Prostate gland (tissue), 2 donors: ENCODE measurements around the gene EIPR1. TPM values are rescaled to one million over a fixed set of nuclear protein-coding genes. Genes with fewer than 3 reads are reported as not detected.

Experiments used
- DNase-seq: peaks from one replicate; pipeline ENCODE4 v3.0.0-alpha.2; 2019; ENCODE audit warnings: low spot score
- H3K27ac ChIP-seq, 2 donors: fragments of 200-600 bp; sonication (generic); 2 replicates each; pipeline ENCODE4 v1.5.1; 2017 to 2019
- H3K27me3 ChIP-seq: fragments of 200-600 bp; sonication (generic); replicated peaks from 2 replicates; pipeline ENCODE4 v1.5.1; 2019; ENCODE audit not compliant: insufficient read depth
- H3K36me3 ChIP-seq, 2 donors: fragments of 200-600 bp; sonication (generic); 1 replicate in 1 of 2; 2 replicates in 1 of 2; pipeline versions ENCODE4 v1.5.1 to v1.8.1; 2017 to 2019
- H3K4me1 ChIP-seq: fragments of 200-600 bp; sonication (generic); replicated peaks from 2 replicates; pipeline ENCODE4 v1.5.1; 2019
- H3K4me3 ChIP-seq, 2 donors: fragments of 200-600 bp; sonication (generic); 2 replicates each; pipeline ENCODE4 v1.5.1; 2017 to 2019
- H3K9me3 ChIP-seq: fragments of 200-600 bp; sonication (generic); 2 replicates; pipeline ENCODE4 v1.5.1; 2017
- POLR2A ChIP-seq: fragments of 450-650 bp; IDR thresholded peaks from one replicate; pipeline ENCODE4 v1.6.1; 2016; ENCODE audit warnings: antibody characterized with exemption, mild to moderate bottlenecking
- POLR2AphosphoS5 ChIP-seq: sonication (generic); formaldehyde crosslinking; IDR thresholded peaks from one replicate; pipeline ENCODE4 v1.6.1; 2017; ENCODE audit warnings: antibody characterized with exemption
- WGBS: methylation state at CpG from one replicate; pipeline ENCODE4 v1.1.5; 2018; 5-methylcytosine and 5-hydroxymethylcytosine counted together
- intact Hi-C: fragments of 100-400 bp; cut with DNase I; formaldehyde crosslinking; loops from one replicate; pipeline ENCODE4 v1.14.2; 2022
- total RNA-seq, 2 donors: library from RNA; depleted of rRNA; stranded (reverse); fragments of >200 nt; gene quantifications; one replicate each; pipeline ENCODE4 v1.1.0, GENCODE V29; 2016
- TF ChIP-seq, protein P1 (sequence below), 4 experiments: fragments of 200-600 bp in 2 of 4; fragments of 450-650 bp in 2 of 4; sonication (generic) in 2 of 4; IDR thresholded peaks; 1 replicate in 3 of 4; 2 replicates in 1 of 4; pipeline ENCODE4 v1.5.1; 2016 to 2019; ENCODE audit warnings: antibody characterized with exemption in 4 of 4, mild to moderate bottlenecking in 2 of 4, moderate library complexity in 2 of 4

The EIPR1 gene
- total RNA-seq, 2 donors from 2014 or later: 30.0 to 52.3 TPM

- H3K4me3 ChIP-seq: no peak overlapping the region
- intact Hi-C loops: no loop called here
- no peaks in the 10 kb centered on the region for H3K4me1 ChIP-seq
- H3K36me3 ChIP-seq: no peaks in the 10 kb centered on the region
- no peak for DNase-seq
- H3K9me3 ChIP-seq: no peaks in the 10 kb centered on the region
- no peak for TF ChIP-seq POLR2A
- no peak for TF ChIP-seq POLR2AphosphoS5
- no peaks in the 10 kb centered on the region for H3K27me3 ChIP-seq
- WGBS: 81% methylated on average over 9 of the region's 9 CpGs
- no peak overlapping the region for H3K27ac ChIP-seq
Measured at GRCh38 chr2:3224681-3225080, 152.9 kb downstream of the EIPR1 start.

DNA sequence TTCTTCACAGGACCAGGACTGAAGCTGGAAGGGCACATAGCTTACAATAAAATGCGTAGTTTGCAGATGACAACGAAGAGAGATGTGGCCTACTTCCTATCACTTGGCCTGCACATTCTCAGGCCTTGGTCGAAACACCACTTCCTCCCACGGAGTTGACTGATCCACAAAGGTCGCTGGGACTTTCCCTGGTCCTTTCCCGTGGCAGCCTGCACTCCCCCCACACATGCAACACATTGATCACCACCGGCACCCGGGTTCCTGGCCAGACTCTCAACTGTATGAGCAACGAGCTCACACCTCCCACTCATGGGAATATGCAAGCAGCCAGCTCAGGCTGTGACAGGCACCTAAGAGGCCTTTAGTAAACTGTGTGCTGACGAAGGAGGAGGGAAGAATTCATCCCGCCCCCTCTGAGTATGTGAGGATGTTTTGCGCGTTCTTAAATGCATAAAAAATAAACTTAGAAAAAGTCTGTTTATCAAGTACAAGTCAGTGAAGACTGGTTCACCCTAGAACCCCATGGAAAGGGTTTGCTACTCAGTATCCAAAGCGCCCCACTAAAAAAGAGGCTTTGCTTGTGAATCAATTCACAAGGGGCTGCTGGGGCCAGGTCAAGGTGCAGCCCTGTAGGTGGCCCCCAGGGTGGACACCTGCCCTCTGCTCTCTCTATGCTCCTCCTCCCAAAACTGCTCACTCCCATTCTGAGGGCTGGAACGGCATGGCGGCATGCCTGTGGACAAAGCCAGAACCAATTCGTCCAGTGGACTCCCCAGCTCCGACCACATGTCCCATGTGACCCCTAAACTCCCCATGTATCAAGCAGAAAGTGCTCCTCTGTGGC, 154.3 kb downstream of the EIPR1 start:
- 91% methylated on average over 18 of the region's 18 CpGs for WGBS
- DNase-seq: no peak
- Histone ChIP-seq H3K4me3 (no peak overlapping the region), H3K27ac (no peak overlapping the region), H3K4me1 (no peaks in the 10 kb centered on the region), H3K27me3 (no peaks in the 10 kb centered on the region), H3K36me3 (no peaks in the 10 kb centered on the region), H3K9me3 (no peaks in the 10 kb centered on the region)
- intact Hi-C loops: no loop called here
- no peak for TF ChIP-seq POLR2A
- TF ChIP-seq, protein P1, sequence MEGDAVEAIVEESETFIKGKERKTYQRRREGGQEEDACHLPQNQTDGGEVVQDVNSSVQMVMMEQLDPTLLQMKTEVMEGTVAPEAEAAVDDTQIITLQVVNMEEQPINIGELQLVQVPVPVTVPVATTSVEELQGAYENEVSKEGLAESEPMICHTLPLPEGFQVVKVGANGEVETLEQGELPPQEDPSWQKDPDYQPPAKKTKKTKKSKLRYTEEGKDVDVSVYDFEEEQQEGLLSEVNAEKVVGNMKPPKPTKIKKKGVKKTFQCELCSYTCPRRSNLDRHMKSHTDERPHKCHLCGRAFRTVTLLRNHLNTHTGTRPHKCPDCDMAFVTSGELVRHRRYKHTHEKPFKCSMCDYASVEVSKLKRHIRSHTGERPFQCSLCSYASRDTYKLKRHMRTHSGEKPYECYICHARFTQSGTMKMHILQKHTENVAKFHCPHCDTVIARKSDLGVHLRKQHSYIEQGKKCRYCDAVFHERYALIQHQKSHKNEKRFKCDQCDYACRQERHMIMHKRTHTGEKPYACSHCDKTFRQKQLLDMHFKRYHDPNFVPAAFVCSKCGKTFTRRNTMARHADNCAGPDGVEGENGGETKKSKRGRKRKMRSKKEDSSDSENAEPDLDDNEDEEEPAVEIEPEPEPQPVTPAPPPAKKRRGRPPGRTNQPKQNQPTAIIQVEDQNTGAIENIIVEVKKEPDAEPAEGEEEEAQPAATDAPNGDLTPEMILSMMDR (IDR thresholded peaks at IDR 0.05): no peak
- TF ChIP-seq POLR2AphosphoS5: no peak

GRCh38 chr2:3222636-3223035, 155.0 kb downstream of the EIPR1 start:
- DNase-seq: no peak
- WGBS: 66% methylated on average over 9 of the region's 9 CpGs

GRCh38 chr2:3219536-3219935, 158.1 kb downstream of the EIPR1 start:
- Histone ChIP-seq H3K36me3 (no peaks in the 10 kb centered on the region), H3K27ac (no peak overlapping the region), H3K9me3 (no peaks in the 10 kb centered on the region), H3K4me3 (no peak overlapping the region), H3K4me1 (no peaks in the 10 kb centered on the region), H3K27me3 (no peaks in the 10 kb centered on the region)
- 93% methylated on average over 4 of the region's 4 CpGs for WGBS
- intact Hi-C loops: no loop called here
- no peak for DNase-seq
- TF ChIP-seq POLR2AphosphoS5: no peak
- TF ChIP-seq, protein P1 (IDR thresholded peaks at IDR 0.05): no peak
- no peak for TF ChIP-seq POLR2A

More at GRCh38 chr2:3222636-3223035, 155.0 kb downstream of the EIPR1 start:
- intact Hi-C loops: no loop called here
- Histone ChIP-seq H3K27ac (no peak overlapping the region), H3K4me1 (no peaks in the 10 kb centered on the region), H3K9me3 (no peaks in the 10 kb centered on the region), H3K4me3 (no peak overlapping the region), H3K27me3 (no peaks in the 10 kb centered on the region), H3K36me3 (no peaks in the 10 kb centered on the region)
- no peak for TF ChIP-seq POLR2A
- TF ChIP-seq, protein P1 (IDR thresholded peaks at IDR 0.05): no peak

- no peak for DNase-seq
- Histone ChIP-seq H3K9me3 (no peaks in the 10 kb centered on the region), H3K4me1 (no peaks in the 10 kb centered on the region), H3K27me3 (no peaks in the 10 kb centered on the region), H3K27ac (no peak overlapping the region), H3K4me3 (no peak overlapping the region), H3K36me3 (no peaks in the 10 kb centered on the region)
- intact Hi-C loops: no loop called here
- no peak for TF ChIP-seq POLR2AphosphoS5
- TF ChIP-seq, protein P1 (IDR thresholded peaks at IDR 0.05): no peak
- no peak for TF ChIP-seq POLR2A
- 79% methylated on average over 7 of the region's 7 CpGs for WGBS
Measured at GRCh38 chr2:3217646-3218045, 160.0 kb downstream of the EIPR1 start.
